Hepatocyte (in vitro differentiated cells): Measurements from ENCODE around the gene RNF217.

Experiments
- CTCF ChIP-seq: fragments of 200-600 bp; sonication (generic); IDR thresholded peaks from 2 replicates; pipeline ENCODE4 v1.5.1; 2016; ENCODE audit warnings: antibody characterized with exemption, mild to moderate bottlenecking; ENCODE audit not compliant: poor library complexity
- EZH2 ChIP-seq: fragments of 200-600 bp; sonication (generic); IDR thresholded peaks from 2 replicates; pipeline ENCODE4 v1.6.1; 2016; ENCODE audit warnings: antibody characterized with exemption, mild to moderate bottlenecking, borderline replicate concordance
- EZH2phosphoT487 ChIP-seq: fragments of 200-600 bp; sonication (generic); IDR thresholded peaks from one replicate; pipeline ENCODE4 v1.6.1; 2018; ENCODE audit warnings: antibody characterized with exemption, mild to moderate bottlenecking, low read depth, moderate library complexity; ENCODE audit not compliant: unreplicated experiment, severe bottlenecking

- TF ChIP-seq CTCF (no peak), EZH2 (no peak), EZH2phosphoT487 (no peak)
Measured at GRCh38 chr6:125107896-125108295, 145.7 kb downstream of the RNF217 start.
